ENCODE data around the gene GSTO2.

GSTO2 gene

DNA sequence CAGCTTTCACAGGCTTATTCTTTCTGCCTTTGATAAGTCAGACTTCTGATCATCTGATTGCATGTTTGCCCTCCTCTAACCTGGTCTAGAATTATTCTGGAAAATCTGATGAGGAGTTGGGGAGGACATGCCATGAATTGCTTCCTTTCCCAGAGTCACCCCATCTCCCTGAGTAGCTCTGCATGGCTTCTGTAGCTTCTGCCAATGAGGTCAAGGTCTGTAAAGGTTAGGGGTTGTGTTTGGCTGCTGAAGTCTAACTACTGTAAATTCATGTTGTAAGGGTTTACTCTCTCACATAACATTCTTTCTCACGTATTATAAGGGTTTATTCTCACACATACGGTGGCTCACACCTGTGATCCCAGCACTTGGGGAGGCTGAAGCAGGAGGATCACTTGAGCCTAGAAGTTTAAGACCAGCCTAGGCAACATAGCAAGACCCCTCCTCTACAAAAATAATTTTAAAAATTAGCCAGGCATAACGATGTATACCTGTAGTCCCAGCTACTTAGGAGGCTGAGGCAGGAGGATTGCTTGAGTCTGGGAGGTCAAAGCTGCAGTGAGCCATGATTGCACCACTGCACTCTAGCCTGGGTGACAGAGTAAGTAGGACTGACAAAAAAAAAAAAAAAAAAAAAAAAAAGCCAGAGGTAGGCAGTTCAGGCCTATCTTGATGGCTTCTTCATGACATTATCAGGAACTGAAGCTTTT lies 10.7 kb downstream of the GSTO2 start:
- no peak for DNase-seq (ENCODE audit: low spot score)

DNA sequence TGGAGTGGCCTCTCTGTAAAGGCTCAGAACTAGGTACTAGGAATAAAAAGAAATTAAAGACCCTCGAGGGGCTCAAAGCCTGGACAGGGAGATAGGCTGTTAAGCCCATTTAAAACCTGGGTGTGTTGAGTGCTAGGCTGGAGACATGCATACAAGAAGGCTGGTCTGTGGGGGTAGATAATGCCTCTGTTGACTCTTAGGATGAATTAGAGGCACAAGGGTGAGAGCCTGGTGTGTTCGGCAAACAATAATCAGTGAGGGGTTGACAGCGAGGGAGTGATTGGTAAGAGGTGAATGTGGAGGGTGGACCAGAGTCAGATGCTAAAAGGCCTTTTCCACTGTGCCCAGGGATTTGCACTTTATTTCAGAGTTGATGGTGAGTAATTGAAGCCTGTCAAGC lies 12.7 kb downstream of the GSTO2 start:
- no peak for DNase-seq (ENCODE audit: low spot score)

DNA sequence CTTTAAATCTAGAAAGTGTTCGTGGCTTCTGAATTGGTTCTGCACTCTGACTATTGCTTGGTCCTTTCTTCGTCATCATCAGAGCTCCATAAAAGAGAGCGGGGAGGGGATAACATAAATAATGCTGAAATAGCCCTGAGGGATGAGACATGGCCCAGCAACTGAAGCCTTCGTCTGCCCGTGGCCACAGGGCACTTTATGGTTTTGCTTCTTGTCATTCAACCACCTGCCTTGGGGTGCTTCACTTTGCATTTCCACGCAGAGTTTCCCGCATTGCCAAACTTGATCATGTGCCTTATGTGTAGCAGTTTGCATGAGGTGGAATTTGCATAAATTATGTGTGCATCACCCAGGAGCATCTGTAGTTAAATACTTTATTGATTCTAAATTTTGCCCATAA lies 15.9 kb downstream of the GSTO2 start:
- DNase-seq (ENCODE audit: low spot score) = no peak

DNA sequence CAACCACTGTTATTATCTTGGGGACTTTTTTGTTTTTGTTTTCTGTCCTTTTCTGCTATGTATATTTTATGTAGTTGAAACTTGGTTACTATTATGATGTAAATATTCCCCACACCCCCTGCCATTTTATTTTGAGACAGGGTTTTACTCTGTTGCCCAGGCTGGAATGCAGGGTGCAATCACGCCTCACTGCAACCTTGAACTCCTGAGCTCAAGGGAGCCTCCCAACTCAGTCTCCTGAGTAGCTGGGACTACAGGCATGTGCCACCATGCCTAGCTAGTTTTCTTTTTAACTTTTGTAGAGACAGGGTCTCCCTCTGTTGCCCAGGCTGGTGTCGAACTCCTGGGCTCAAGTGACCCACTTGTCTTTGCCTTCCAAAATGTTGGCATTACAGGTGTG lies 18.0 kb downstream of the GSTO2 start:
- no peak for DNase-seq (ENCODE audit: low spot score)

DNA sequence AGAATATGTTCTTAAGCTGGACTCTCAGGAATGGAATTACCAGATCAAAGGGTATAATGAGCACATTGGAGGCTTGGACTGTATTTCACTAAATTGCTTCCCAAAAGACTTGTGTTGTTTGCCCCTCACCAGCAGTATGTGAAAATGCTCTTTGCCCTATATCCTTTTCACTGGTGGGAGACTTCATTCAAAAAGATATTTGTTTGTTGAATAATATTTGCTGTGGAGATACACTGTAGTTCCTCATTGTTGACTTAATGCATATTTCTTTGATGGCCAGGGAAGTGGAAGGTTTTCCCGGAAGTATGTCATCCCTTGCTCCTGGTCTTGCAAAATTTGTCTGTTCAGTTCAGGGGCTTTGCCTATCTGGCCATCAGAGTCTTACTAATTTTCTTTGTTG lies 19.4 kb downstream of the GSTO2 start:
- no peak for DNase-seq (ENCODE audit: low spot score)

DNA sequence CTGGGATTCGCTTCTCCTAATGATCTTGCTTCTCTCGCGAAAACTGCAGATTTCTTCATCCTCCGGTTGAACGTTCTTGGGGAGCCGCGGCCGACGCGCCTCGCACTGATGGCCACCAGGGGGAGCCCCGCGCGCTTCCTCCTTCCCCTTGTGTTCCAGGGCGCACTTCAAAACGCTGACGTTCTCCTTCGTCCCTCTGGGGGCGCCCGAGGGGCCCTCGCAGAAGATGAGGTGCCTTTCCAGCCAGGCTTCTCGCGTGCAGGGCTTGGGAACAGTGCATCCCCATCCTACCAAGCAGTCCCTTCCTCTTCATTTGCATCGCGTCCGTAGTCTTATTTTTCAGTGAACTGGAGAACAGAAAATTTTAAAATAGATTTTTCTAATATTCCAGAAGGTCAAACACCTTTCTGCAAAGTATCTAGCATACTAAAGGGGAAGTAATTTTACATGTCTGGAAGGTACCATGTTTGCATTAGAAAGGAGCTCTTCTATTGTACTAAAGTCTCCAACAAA lies 22.5 kb downstream of the GSTO2 start:
- DNase-seq (ENCODE audit: low spot score) = peak; percentile 88

DNA sequence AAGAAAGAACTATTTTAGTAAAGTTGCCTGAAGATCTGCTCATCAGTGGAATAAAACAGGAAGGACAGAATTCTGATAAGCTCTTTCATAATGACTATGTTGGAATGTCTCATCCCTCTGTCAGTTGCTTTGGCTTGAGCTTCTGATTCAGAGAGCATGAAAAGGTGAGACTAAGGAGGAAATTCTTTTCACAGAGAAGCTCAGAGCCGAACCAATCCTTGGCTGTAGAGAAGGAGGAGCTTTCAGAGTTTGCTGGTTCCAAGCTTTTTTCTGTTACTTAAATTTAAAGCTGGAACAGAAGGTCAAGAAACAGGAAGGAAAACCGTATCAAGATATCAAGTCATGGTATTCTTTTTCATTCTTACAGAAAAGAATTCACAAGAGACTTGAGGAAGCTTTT lies 24.0 kb downstream of the GSTO2 start:
- no peak for DNase-seq (ENCODE audit: low spot score)

DNA sequence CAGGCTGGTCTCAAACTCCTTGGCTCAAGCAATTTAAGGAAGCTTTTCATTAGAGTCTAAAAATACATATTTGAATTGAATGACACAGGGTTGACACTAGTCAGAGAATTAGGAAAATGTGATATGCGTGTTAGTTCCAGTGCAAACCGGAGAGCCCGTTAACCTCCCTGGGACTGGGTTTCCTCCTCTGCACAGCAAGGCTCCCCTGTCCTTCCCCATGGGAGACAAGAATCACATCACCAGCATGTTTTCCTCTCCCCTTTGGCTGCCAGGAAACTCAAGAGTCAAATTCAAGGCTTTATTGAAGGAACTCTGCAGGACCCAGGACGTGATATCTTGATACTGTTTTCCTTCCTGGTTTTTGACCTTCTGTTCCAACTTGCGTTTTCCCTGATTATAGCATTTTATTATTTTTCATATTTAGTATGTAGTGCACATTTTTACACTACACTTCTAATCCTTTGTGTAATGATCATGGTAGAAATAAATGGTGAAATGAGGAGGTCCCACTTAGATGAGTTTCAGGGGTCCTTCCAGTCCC lies 24.9 kb downstream of the GSTO2 start:
- no peak for DNase-seq (ENCODE audit: low spot score)

DNA sequence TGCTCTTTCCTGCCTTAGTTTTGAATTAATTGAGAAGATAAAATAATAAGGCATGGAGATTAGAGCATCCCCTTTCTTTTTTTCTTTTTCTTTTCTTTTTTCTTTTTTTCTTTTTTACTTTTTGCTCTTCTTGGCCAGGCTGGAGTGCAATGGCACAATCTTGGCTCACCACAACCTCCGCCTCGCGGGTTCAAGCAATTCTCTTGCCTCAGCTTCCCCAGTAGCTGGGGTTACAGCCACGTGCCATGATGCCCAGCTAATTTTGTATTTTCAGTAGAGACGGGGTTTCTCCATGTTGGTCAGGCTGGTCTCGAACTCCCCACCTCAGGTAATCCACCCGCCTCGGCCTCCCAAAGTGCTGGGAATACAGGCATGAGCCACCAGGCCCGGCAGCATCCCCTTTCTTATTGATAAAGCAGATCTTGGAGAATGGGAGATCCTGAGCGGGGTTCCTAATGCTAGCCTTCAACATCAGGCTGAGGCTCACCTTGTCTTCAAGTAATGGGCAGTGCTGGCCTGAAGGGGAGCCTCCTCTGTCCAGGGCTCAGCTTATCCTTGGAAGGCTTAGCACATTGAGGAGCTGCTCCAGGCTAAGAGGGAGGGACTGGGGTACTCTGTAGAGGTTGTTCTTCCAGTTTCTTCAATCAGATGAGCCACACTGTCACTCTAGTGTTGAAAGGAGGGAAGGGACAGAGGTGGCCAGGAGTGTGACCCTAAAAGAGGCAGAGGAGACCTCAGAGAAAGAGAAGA lies 27.9 kb downstream of the GSTO2 start:
- DNase-seq (ENCODE audit: low spot score) = no peak

DNA sequence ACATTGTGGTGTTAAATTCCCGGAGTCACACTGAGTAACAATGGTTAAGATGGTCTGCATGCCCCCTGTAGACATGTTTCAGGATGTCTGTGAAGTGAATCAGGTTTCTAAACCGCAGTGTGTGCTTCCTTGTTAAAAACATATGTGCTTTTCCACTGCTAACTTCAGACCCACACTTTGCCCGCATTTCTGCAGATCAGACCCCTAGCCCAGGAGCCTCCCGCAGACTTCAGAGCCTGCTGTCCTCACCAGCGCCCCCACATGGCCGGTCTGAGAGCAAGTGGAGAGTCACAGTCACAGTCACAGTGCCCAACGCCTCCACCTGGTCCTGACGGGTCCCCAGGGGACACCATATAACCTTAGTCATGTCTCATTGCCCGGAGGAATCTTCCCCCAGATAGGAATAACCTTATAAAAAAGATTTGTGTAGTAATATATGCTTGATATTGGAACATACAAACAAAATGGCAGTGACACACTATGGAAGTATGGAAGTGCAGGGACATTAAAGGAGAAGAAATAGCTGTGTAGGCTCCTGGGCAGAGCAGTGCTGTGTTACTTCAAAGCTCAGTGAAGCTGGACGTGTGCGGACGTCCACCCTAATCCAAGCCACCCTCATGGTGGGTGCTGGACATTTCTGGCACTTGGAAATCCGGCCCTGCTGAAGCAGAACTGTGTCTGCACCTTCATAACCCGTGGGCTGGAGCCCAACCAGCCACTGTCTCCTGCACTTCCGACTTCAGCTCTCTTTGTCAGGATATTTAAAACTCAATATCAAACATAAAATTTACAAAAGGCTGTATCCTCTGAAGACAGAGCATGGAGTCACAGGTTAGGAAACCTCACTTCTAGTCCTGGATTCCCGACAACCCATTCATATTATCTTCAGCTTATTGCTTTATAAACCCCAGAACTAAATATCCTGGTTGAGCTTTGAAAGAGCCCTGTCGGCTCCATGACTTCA lies 29.0 kb downstream of the GSTO2 start:
- no peak for DNase-seq (ENCODE audit: low spot score)

DNA sequence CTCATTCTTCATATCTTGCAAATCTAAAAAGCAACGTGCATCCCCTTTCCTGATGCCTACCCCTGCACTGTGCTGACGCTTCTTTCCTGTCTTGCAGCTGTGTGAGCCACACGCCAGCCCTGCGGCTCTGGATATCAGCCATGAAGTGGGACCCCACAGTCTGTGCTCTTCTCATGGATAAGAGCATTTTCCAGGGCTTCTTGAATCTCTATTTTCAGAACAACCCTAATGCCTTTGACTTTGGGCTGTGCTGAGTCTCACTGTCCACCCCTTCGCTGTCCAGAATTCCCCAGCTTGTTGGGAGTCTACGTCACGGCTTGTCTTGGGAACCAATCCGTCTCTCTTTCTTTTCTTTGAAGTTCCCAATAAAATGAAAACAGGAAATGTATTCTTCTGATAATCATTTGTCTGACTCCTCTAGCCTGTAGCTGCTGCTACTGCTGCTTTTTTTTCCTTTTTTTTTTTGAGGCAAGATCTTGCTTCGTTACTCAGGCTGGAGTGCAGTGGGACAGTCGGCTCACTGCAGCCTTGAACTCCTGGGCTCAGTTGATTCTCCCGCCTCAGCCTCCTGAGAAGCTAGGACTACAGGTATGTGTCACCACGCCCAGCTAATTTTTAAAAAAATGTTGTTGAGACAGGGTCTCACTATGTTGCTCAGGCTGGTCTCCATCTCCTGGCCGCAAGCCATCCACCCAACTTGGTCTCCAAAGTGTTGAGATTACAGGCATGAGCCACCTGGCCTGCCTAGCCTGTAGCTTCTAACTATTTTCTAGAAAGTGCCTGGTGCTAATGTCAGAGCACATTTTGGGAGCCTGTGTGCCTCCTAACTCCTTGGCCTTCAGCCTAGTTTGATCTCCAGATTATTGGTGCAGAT lies 30.3 kb downstream of the GSTO2 start:
- peak; percentile 56 for DNase-seq (ENCODE audit: low spot score)

DNA sequence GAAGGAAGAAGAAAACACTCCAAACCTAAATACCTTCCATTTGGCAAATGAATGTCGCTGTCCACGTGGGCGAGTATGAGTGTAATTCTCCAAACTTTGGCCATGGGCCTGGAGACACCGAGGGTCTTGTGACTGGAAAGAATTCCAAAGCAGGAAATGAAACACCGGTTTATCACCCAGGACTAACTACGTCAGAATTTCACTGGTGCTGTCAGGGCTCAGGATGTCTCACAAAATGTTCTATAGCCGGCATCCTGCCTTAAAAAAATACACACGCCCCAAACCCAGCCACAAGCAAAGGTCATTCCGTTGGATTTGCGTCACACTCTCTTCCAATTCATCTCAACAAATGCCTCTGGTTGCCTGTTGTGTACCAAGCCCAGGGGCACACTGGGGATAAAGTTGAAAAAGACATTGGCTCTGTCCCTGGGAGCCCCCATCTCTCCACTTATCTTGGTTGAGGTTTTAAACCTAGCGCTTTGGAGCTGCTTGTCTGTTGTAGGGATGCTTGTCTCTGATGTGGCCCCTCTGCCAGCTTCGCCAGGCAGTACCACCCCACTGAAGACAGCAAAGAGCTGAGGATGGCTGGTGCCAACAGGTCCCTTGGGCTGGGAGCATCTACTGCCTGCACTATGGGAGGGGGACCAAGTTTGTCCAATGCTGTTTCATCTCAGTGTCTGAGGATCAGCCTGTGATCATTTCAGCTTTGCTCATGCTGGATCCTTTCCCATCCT lies 31.2 kb downstream of the GSTO2 start:
- DNase-seq (ENCODE audit: low spot score) = peak; percentile 73

DNA sequence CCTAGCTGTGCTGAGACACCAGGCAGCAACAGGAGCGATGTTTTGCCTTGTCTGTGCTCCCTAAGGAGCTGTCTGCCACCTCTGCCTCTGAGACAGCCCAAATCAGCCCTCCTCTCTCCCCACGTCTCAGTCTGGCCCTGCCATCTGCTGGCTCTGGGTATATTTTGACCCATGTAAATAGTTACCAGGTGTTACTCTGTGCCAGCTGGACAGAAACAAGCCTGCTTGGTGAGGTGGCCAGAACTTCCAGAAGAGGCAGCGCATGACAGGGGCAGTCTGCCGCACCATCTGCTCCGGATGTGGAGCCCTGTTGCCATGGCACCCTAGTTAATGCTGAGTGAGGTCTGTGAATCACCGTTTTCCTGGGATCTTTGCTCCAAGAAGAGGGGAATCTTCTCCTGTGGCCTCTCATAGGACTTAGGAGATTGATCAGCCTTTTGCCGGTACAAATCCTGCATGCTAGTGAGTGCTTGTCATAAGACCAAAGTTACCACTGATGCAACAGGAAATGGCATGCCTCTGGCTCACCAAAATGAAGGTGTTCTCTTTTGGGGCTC lies 31.8 kb downstream of the GSTO2 start:
- DNase-seq (ENCODE audit: low spot score) = peak; percentile 86

DNA sequence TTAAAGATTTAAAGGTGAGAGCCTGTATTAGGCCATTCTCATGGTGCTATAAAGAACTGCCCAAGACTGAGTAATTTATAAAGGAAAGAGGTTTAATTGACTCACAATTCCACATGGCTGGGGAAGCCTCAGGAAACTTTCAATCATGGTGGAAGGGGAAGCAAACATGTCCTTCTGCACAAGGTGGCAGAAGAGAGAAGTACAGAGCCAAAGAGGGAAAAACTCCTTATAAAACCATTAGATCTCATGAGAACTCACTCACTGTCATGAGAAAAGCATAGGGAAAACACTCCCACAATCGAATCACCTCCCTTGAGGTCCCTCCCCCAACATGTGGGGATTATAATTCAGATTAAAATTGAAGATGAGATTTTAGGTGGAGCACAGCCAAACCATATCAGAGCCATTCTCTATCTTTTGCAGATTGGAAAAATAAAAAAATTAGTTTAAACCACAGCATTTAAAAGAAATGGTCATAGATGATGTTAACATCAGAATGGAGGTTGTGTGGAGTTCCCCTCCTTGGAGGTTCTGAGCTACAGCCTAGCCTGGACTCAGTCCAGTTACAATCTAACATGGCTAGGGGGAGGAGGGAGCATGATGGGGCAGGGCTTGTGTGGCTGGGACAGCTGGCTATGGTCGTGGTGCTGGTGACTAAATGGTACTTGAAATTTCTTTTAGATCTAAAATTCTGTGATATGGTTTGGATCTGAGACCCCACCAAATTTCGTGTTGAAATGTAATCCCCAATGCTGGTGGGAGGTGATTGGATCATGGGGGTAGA lies 33.1 kb downstream of the GSTO2 start:
- DNase-seq (ENCODE audit: low spot score) = no peak

DNA sequence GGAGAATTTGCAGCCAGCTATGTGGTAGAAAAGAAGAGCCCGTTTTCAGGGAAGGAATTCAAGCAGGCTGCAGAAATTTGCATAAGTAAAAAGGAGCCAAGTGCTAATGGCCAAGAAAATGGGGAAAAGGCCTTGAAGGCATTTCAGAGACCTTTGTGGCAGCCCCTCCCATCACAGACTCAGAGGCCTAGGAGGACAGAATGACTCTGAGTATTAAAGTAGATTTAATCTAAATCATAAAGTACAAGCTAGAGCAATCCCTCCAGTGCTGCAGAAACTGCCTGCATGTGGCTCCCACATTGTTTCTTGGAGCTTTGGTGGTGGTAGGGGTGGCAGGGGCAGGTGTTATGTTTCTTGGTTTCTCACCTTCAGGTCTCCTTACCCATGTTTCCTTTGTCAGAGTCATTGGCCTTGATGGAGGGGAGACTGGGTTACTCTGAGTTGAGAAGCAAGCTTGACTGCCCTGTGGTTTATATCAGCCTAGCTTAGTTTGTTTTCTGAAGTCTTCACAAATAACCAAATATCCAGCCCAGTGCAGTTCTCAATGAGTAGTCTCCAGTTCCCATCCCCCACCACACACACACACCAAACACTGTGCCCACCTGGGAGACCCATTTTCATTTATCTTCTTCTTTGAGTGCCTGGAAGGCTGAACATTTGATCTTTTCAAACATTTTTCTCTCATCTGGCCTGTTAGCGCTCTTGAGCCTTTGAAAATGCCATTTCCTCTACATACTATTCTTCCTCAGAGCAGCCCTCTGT lies 34.8 kb downstream of the GSTO2 start:
- DNase-seq (ENCODE audit: low spot score) = no peak

DNA sequence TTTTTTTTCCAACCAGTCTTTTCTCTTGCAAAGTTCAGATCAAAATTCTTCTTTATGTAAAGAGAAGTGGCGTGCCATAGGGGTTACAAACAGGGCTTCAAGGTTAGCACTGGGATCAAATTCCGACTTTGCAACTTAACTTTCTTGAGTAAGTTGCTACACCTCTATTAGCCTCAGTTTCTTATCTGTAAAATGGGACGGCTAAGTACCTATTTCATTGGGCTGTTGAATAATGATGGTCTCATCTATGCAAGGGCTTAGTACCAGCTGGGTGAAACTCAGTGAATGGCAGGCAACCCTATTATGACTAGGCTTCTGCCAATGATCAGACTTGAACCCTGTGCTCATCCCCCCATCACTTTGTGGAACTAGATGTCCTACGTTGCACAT lies 35.4 kb downstream of the GSTO2 start:
- DNase-seq (ENCODE audit: low spot score) = no peak

DNA sequence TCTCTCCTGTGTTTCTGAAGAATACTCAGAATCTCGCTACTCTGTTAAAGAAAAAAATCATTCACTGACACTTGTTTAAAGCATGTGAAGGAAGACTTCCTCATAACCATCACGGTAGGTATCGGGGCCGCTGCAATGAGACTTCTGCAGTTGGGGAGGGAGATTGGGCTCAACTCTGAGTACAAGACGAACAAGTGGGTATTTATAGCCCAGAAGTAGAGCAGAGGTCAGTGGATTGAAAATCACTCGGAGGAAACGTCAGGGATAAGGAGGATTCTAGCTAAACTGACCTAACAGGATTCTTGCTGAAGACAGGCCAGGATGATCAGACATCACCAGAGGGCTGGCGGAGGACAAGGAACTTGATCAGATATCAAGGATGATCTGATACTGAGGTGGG lies 35.9 kb downstream of the GSTO2 start:
- DNase-seq (ENCODE audit: low spot score) = no peak

DNA sequence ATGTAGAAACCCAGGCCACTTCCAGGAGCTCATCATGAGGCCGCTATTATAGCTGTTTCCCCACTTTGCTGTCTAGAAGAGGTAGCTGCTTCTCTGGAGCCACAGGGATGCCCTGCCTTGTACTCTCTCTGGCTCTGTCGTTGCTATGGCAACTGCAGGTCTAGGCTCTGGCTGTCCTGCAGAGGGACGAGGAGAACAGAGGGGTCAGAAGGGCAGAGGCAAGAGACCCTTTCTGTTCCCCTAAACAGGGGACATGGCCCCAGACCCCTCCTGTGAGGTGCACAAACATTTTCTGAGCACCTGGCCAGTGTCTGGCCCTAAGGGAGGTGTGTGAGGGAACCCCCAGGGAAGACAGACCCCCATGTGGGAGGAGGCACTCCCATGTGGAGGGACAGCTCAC lies 37.9 kb downstream of the GSTO2 start:
- no peak for DNase-seq (ENCODE audit: low spot score)

Data from AG08396 (cell line).